SU-DHL-6 (cell line): ENCODE results near the gene IGSF3.

Source experiments
- H2AFZ ChIP-seq: fragments of 200-600 bp; sonication (generic); 2 replicates; pipeline ENCODE4 v1.6.1; 2014; ENCODE audit warnings: low read depth, mild to moderate bottlenecking, moderate library complexity, mixed read lengths, antibody characterized with exemption, low read length; ENCODE audit not compliant: severe bottlenecking
- H3F3A ChIP-seq: fragments of 200-600 bp; shearing (Covaris generic); 2 replicates; pipeline ENCODE4 v1.6.0; 2016; ENCODE audit warnings: antibody characterized with exemption, mild to moderate bottlenecking; ENCODE audit not compliant: insufficient read depth
- H3K27ac ChIP-seq: fragments of 200-600 bp; sonication (generic); 2 replicates; pipeline ENCODE4 v1.5.1; 2016; ENCODE audit warnings: low read depth, mild to moderate bottlenecking, low read length, moderate library complexity, mixed read lengths
- H3K27me3 ChIP-seq: fragments of 200-600 bp; sonication (generic), shearing (Covaris generic); 2 replicates; pipeline ENCODE4 v1.6.0; 2014; ENCODE audit warnings: mild to moderate bottlenecking, low read length
- H3K36me3 ChIP-seq: fragments of 200-600 bp; sonication (generic); 2 replicates; pipeline ENCODE4 v1.6.1; 2014; ENCODE audit warnings: mild to moderate bottlenecking, low read length, mixed read lengths
- H3K4me2 ChIP-seq: fragments of 300-600, 200-600 bp; shearing (Covaris generic), sonication (generic); 2 replicates; pipeline ENCODE4 v1.6.0; 2014; ENCODE audit warnings: low read length, low read depth, mild to moderate bottlenecking; ENCODE audit not compliant: poor library complexity, severe bottlenecking
- H3K4me3 ChIP-seq: fragments of 200-600 bp; sonication (generic); 2 replicates; pipeline ENCODE4 v1.5.1; 2014; ENCODE audit warnings: antibody characterized with exemption, low read length, mild to moderate bottlenecking, mixed read lengths; ENCODE audit not compliant: insufficient read depth, poor library complexity, severe bottlenecking
- H3K79me2 ChIP-seq: fragments of 200-600 bp; sonication (generic); 2 replicates; pipeline ENCODE4 v1.6.1; 2014; ENCODE audit warnings: mild to moderate bottlenecking, low read length, moderate library complexity; ENCODE audit not compliant: insufficient read depth
- H3K9ac ChIP-seq: fragments of 200-600 bp; sonication (generic); 2 replicates; pipeline ENCODE4 v1.7.0; 2014; ENCODE audit warnings: mild to moderate bottlenecking, low read length
- H3K9me2 ChIP-seq: fragments of 200-600 bp; sonication (generic); replicated peaks from 2 replicates; pipeline ENCODE4 v1.6.1; 2014; ENCODE audit warnings: low read length; ENCODE audit not compliant: insufficient read depth
- H3K9me3 ChIP-seq: fragments of 200-600 bp; sonication (generic); 2 replicates; pipeline ENCODE4 v1.6.1; 2014; ENCODE audit warnings: low read length, mixed read lengths; ENCODE audit not compliant: insufficient read depth
- H4K20me1 ChIP-seq: fragments of 200-600 bp; sonication (generic); 2 replicates; pipeline ENCODE4 v1.6.1; 2014; ENCODE audit warnings: low read depth, mild to moderate bottlenecking, antibody characterized with exemption, low read length, moderate library complexity, mixed read lengths
- EZH2phosphoT487 ChIP-seq: fragments of 200-600 bp; sonication (generic), shearing (Covaris generic); conservative IDR thresholded peaks from 2 replicates; pipeline ENCODE4 v1.6.1; 2018; ENCODE audit warnings: mild to moderate bottlenecking, antibody characterized with exemption, low read length, moderate library complexity, mixed read lengths
- TF ChIP-seq, protein P1 (sequence below): fragments of 200-600 bp; sonication (generic); IDR thresholded peaks from one replicate; pipeline ENCODE4 v1.5.1; 2017; ENCODE audit warnings: antibody characterized with exemption, mild to moderate bottlenecking, low read length, moderate library complexity; ENCODE audit not compliant: insufficient read depth, poor library complexity, severe bottlenecking

IGSF3 gene

DNA sequence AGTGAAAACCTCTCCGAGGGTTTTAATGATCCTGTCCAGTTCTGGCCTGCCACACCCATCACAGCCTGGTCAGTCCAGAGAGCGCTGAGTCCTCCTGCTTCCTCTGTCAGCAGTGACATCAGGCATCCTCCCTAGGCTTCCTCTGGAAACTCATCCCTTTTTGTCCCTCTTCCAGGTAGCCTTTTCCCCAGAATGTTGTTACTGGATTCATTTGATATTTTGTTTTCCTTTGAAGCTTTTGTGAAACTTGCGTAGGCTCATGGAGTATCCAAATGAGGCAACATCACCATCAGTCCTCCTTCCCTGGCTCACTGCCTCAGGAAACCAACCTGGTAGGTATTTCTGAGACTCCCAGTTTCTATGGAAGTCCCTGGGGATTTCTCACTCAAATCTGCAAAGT is 27.0 kb upstream of the IGSF3 start:
- H4K20me1 ChIP-seq = no peaks in the 10 kb centered on the region
- H3K9me2 ChIP-seq = no peaks in the 10 kb centered on the region
- no peak overlapping the region for H2AFZ ChIP-seq
- H3K9ac ChIP-seq = no peak overlapping the region
- no peaks in the 10 kb centered on the region for H3K79me2 ChIP-seq
- no peaks in the 10 kb centered on the region for H3K27me3 ChIP-seq
- TF ChIP-seq, protein P1, sequence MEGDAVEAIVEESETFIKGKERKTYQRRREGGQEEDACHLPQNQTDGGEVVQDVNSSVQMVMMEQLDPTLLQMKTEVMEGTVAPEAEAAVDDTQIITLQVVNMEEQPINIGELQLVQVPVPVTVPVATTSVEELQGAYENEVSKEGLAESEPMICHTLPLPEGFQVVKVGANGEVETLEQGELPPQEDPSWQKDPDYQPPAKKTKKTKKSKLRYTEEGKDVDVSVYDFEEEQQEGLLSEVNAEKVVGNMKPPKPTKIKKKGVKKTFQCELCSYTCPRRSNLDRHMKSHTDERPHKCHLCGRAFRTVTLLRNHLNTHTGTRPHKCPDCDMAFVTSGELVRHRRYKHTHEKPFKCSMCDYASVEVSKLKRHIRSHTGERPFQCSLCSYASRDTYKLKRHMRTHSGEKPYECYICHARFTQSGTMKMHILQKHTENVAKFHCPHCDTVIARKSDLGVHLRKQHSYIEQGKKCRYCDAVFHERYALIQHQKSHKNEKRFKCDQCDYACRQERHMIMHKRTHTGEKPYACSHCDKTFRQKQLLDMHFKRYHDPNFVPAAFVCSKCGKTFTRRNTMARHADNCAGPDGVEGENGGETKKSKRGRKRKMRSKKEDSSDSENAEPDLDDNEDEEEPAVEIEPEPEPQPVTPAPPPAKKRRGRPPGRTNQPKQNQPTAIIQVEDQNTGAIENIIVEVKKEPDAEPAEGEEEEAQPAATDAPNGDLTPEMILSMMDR = no peak
- TF ChIP-seq EZH2phosphoT487 = no peak
- H3K4me3 ChIP-seq = no peak overlapping the region
- no peak overlapping the region for H3K27ac ChIP-seq
- no peaks in the 10 kb centered on the region for H3K9me3 ChIP-seq
- no peak overlapping the region for H3K4me2 ChIP-seq
- H3F3A ChIP-seq = no peaks in the 10 kb centered on the region
- H3K36me3 ChIP-seq = no peaks in the 10 kb centered on the region

DNA sequence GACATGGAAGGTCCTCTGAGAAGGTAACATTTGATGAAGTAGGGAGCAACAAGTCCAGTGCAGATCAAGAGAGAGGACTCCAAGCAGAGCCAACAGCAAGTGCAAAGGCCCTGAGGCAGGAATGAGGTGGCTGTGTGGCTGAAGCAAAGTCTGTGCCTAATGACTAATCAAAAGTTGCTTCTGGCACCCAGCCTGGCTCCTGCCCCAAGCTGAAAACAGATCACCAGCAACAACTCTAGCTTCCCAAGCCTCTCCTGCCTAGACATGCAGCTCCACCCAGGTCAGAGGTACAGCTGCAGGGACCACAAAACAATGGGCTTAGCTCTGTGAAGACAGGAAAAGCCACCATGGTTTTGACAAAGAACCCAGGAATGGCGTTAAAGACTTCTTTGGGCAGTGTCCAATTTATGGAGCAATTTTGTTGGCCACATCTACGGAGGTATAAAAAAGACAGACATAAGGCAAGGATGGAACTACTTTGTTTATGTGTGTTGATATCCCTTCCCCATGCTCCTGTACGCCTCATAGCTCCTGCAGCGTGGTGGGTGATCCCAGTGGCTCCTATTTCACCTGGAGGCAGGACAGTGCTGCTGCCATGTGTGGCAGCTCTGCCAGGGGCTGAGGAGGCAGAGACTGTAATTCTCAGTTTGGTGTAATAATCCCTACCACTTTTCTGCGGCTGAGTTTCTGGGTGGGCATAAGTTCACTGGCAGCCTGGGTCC is 26.4 kb upstream of the IGSF3 start:
- Histone ChIP-seq H4K20me1 (no peaks in the 10 kb centered on the region), H3K4me2 (no peak overlapping the region), H3K79me2 (no peaks in the 10 kb centered on the region), H3K9ac (no peak overlapping the region), H2AFZ (no peak overlapping the region), H3K4me3 (no peak overlapping the region), H3F3A (no peaks in the 10 kb centered on the region), H3K36me3 (no peaks in the 10 kb centered on the region), H3K9me3 (no peaks in the 10 kb centered on the region), H3K27me3 (no peaks in the 10 kb centered on the region), H3K27ac (no peak overlapping the region), H3K9me2 (no peaks in the 10 kb centered on the region)
- TF ChIP-seq, protein P1 = no peak
- no peak for TF ChIP-seq EZH2phosphoT487

GRCh38 chr1:116692879-116693278 is 25.3 kb upstream of the IGSF3 start:
- Histone ChIP-seq H3K27ac (no peak overlapping the region), H2AFZ (no peak overlapping the region), H3F3A (no peaks in the 10 kb centered on the region), H3K9me3 (no peaks in the 10 kb centered on the region), H3K4me2 (no peak overlapping the region), H3K36me3 (no peaks in the 10 kb centered on the region), H3K9me2 (no peaks in the 10 kb centered on the region), H3K9ac (no peak overlapping the region), H3K27me3 (no peaks in the 10 kb centered on the region), H4K20me1 (no peaks in the 10 kb centered on the region), H3K4me3 (no peak overlapping the region), H3K79me2 (no peaks in the 10 kb centered on the region)
- TF ChIP-seq, protein P1 = no peak
- no peak for TF ChIP-seq EZH2phosphoT487
